Lung microvascular endothelial cell (primary cell): ENCODE data around the gene ZMYND19. TPM values are rescaled to one million over a fixed set of nuclear protein-coding genes. Genes with fewer than 3 reads are reported as not detected.
"Not testable (repeated sequence)": the region's sequence is repeated elsewhere in the genome, so short reads cannot be mapped to it uniquely, and the experiment has no call there.

Source experiments
- DNase-seq, 2 donors: peaks; one replicate each; pipeline versions ENCODE4 v3.0.0 to v3.0.0-alpha.2; 2010; ENCODE audit warnings: low read depth in 2 of 2
- total RNA-seq: library from RNA; depleted of rRNA; stranded (reverse); fragments of >200 nt; gene quantifications from 2 replicates; pipeline ENCODE4 v1.2.1, GENCODE V29; 2014

ZMYND19 gene
- total RNA-seq = 11.1 and 13.5 TPM in 2 replicates

GRCh38 chr9:137590469-137591383 is at the start of gene ZMYND19:
Gene ZMYND19 (minus strand): TSS chr9:137590512. CDS start chr9:137590263, 249 bp downstream.
- peak; percentile 91 to 94 for DNase-seq

GRCh38 chr9:137639303-137640051 is 49.2 kb upstream of the ZMYND19 start:
- peak; percentile 31 to 54 for DNase-seq

- DNase-seq = no peak
Measured at GRCh38 chr9:137638680-137639079, 48.4 kb upstream of the ZMYND19 start.

GRCh38 chr9:137634016-137634415 is 43.7 kb upstream of the ZMYND19 start:
- DNase-seq = no peak

GRCh38 chr9:137632230-137633161 is 42.2 kb upstream of the ZMYND19 start:
- peak; percentile 61 to 88 for DNase-seq

- DNase-seq = no peak
Measured at GRCh38 chr9:137631345-137632229, 41.3 kb upstream of the ZMYND19 start.

- DNase-seq = peak in 1 of 2 donors; percentile 32
Measured at GRCh38 chr9:137630679-137631078, 40.4 kb upstream of the ZMYND19 start.

- DNase-seq = peak in 1 of 2 donors; percentile 47
Measured at GRCh38 chr9:137630126-137630525, 39.8 kb upstream of the ZMYND19 start.

- DNase-seq = not testable (repeated sequence)
Measured at GRCh38 chr9:137627406-137627805, 37.1 kb upstream of the ZMYND19 start.

GRCh38 chr9:137626464-137626863 is 36.2 kb upstream of the ZMYND19 start:
- DNase-seq = no peak

GRCh38 chr9:137622211-137622610 is 31.9 kb upstream of the ZMYND19 start:
- not testable (repeated sequence) for DNase-seq

- peak; percentile 26 to 47 for DNase-seq
Measured at GRCh38 chr9:137621131-137621757, 30.9 kb upstream of the ZMYND19 start.

- no peak for DNase-seq
Measured at GRCh38 chr9:137620581-137620980, 30.3 kb upstream of the ZMYND19 start.

GRCh38 chr9:137620048-137620405 is 29.7 kb upstream of the ZMYND19 start:
- no peak for DNase-seq

- peak; percentile 43 to 52 for DNase-seq
Measured at GRCh38 chr9:137619240-137620047, 29.1 kb upstream of the ZMYND19 start.

GRCh38 chr9:137618105-137619067 is 28.1 kb upstream of the ZMYND19 start, which contains the start of gene EHMT1:
Gene EHMT1 (plus strand): TSS chr9:137619005. CDS start chr9:137619029, 24 bp downstream.
- DNase-seq = peak; percentile 88 to 93

- DNase-seq = no peak
Measured at GRCh38 chr9:137615387-137615871, 25.1 kb upstream of the ZMYND19 start.
